Peyer's patch (tissue), 4 donors: ENCODE data around the gene SFN. TPM values are rescaled to one million over a fixed set of nuclear protein-coding genes. Genes with fewer than 3 reads are reported as not detected.

Experiments used
- DNase-seq, 3 donors: peaks; one replicate each; pipeline ENCODE4 v3.0.0-alpha.2; 2017 to 2019
- H3K27ac ChIP-seq, 4 donors: fragments of 200-600 bp; sonication (generic); one replicate each; pipeline ENCODE4 v1.5.1; 2016 to 2019
- H3K27me3 ChIP-seq, 2 donors: fragments of 200-600 bp; sonication (generic); one replicate each; pipeline ENCODE4 v1.5.1; 2019
- H3K36me3 ChIP-seq, 3 donors: fragments of 200-600 bp; sonication (generic); one replicate each; pipeline ENCODE4 v1.5.1; 2016 to 2019
- H3K4me1 ChIP-seq, 4 donors: fragments of 200-600 bp; sonication (generic); one replicate each; pipeline ENCODE4 v1.5.1; 2016 to 2019
- H3K4me3 ChIP-seq, 4 donors: fragments of 200-600 bp; sonication (generic); 1 replicate in 3 of 4; 2 replicates in 1 of 4; pipeline ENCODE4 v1.5.1; 2016 to 2019; ENCODE audit warnings: mild to moderate bottlenecking in 1 of 4
- H3K9me3 ChIP-seq, 4 donors: fragments of 200-600 bp; sonication (generic); one replicate each; pipeline ENCODE4 v1.5.1; 2016 to 2019; ENCODE audit warnings: mild to moderate bottlenecking in 1 of 4
- CTCF ChIP-seq, 6 experiments: fragments of 450-650 bp in 4 of 6; fragments of 200-600 bp in 2 of 6; sonication (generic) in 1 of 6; IDR thresholded peaks; one replicate each; pipeline ENCODE4 v1.5.1; 2017 to 2019; ENCODE audit warnings: antibody characterized with exemption in 6 of 6, mild to moderate bottlenecking in 3 of 6, moderate library complexity in 1 of 6
- POLR2A ChIP-seq, 2 donors: fragments of 450-650 bp; IDR thresholded peaks; one replicate each; pipeline ENCODE4 v1.5.1; 2017; ENCODE audit warnings: antibody characterized with exemption in 2 of 2, mild to moderate bottlenecking in 2 of 2, moderate library complexity in 2 of 2
- total RNA-seq, 4 donors: library from RNA; depleted of rRNA; stranded (reverse); fragments of >200 nt; gene quantifications; one replicate each; pipeline ENCODE4 v1.1.0, GENCODE V29; 2016

SFN gene
- total RNA-seq, 4 donors from 2014 or later, result 19.8 to 66.6 (median 44.6) TPM

DNA sequence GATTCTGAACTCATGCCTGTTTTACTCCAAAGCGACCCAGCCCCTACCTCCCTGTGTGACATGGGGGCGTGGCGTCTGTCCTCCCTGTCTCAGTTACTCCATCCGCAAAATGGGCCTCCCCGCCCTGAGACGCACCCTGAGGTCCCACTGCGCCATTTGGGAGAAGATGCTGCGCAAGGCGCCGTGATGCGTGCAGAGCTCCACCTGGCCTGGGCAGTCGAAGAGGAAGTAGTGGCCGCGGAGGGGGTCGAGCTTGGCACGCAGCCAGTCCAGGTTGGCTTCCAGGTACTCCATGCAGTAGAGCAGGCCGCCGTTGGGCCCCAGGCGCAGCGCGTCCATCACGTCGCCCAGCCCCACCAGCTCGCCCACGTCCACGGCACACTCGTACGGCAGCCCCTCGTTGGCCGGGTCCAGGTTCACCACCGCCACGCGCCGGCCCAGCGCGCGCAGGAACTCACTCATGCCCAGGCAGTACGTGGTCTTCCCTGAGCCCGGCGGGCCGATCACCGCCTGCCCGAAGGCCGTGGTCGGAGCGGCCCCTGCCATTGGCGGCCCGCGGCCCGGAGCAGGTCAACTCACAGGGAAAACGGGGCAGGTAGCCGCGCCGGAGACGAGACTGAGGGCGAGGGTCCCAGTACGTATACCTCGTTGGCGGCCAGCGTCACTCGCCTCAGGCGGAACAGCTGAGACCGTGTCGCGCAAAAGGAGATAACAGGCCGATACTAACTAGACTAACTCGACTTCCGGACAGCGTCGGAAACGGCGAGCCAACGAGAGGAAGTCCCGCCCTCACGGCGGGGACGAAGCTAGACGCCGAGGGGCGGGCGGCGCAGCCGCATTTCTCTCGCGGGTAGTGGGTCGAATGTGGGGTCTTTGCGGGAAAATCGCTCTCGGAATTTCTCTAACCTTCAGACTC, 26.9 kb downstream of the SFN start, which contains the start of gene GPN2:
TSS of gene GPN2 (minus strand) at position 733 of the 916 bp plus-strand sequence. CDS start at position 546, 187 bp downstream.
- Histone ChIP-seq H3K36me3 (peaks cover 0 to 69% (median 3%) of the 10 kb centered on the region in 3 donors), H3K4me1 (peaks cover 0 to 24% (median 6%) of the 10 kb centered on the region in 4 donors), H3K9me3 (no peaks in the 10 kb centered on the region), H3K27me3 (no peaks in the 10 kb centered on the region), H3K27ac (peak within 1 kb of the TSS; percentile 86 to 93 (median 90)), H3K4me3 (peak within 1 kb of the TSS; percentile 74 to 95 (median 84))
- TF ChIP-seq CTCF (IDR thresholded peaks at IDR 0.05), result no peak
- TF ChIP-seq POLR2A (IDR thresholded peaks at IDR 0.05), result peak; percentile 72 to 76
- DNase-seq, result peak; percentile 84 to 91 (median 86)

DNA sequence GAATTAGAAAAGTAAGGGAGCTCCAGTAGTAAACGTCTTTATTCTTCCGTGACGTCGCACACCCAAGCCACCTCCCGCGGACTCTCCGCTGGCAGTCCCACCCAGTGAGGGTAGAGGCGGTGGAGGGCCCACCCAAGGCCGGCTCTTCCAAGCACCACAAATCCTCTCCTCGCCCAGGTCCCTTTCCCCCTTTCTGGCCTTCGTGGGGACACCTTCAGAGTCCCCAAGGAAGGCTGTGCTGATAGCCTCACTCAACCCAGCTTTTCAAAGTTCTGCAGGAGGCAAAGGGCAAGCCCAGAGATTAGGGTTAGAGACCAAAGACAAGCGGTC, 27.5 kb downstream of the SFN start:
- H3K27me3 ChIP-seq, result no peaks in the 10 kb centered on the region
- peak overlapping the region; percentile 74 to 95 (median 84) for H3K4me3 ChIP-seq
- DNase-seq, result no peak
- no peak for TF ChIP-seq CTCF (IDR thresholded peaks at IDR 0.05)
- no peak for TF ChIP-seq POLR2A (IDR thresholded peaks at IDR 0.05)
- H3K27ac ChIP-seq, result peak overlapping the region; percentile 86 to 93 (median 90)
- H3K4me1 ChIP-seq, result peaks cover 0 to 24% (median 6%) of the 10 kb centered on the region in 4 donors
- H3K9me3 ChIP-seq, result no peaks in the 10 kb centered on the region
- H3K36me3 ChIP-seq, result peaks cover 0 to 69% (median 3%) of the 10 kb centered on the region in 3 donors

DNA sequence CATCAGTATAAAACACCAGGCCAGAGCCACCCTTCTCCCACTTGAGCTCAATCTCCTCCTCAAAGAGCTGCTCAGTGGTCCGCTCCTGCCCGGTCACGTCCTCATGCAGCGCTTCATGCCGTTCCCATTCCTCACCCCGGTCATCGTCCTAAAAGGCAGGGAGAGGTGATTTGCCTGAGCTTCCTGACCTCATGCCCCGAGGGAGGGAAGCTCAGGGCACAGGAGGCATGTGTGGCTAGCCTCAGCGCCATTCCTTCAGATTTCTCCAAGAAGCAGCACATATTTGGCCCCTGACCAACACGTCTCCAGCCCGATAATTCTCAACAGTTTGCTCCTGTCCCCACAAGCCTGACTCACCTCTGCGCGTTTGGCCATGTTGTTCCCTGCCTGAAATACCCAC, 31.3 kb downstream of the SFN start:
- no peak overlapping the region for H3K4me3 ChIP-seq
- no peak for TF ChIP-seq POLR2A (IDR thresholded peaks at IDR 0.05)
- no peak for TF ChIP-seq CTCF (IDR thresholded peaks at IDR 0.05)
- H3K27ac ChIP-seq, result no peak overlapping the region
- H3K4me1 ChIP-seq, result peaks cover 0 to 23% (median 5%) of the 10 kb centered on the region in 4 donors
- H3K9me3 ChIP-seq, result no peaks in the 10 kb centered on the region
- H3K36me3 ChIP-seq, result peaks cover 0 to 71% (median 0%) of the 10 kb centered on the region in 3 donors
- DNase-seq, result no peak
- no peaks in the 10 kb centered on the region for H3K27me3 ChIP-seq

- no peak for DNase-seq
- H3K36me3 ChIP-seq, result peaks cover 0 to 64% (median 0%) of the 10 kb centered on the region in 3 donors
- TF ChIP-seq CTCF (IDR thresholded peaks at IDR 0.05) (no peak), POLR2A (IDR thresholded peaks at IDR 0.05) (no peak)
These were observed 34.4 kb downstream of the SFN start for GRCh38 chr1:26897351-26897750.

GRCh38 chr1:26900001-26900814, 37.3 kb downstream of the SFN start, which contains the start of gene GPATCH3:
Gene GPATCH3 (minus strand): TSS chr1:26900467. CDS start chr1:26900442, 25 bp downstream.
- Histone ChIP-seq H3K4me3 (peak within 1 kb of the TSS; percentile 82 to 100 (median 88)), H3K9me3 (no peaks in the 10 kb centered on the region), H3K36me3 (peaks cover 0 to 35% (median 0%) of the 10 kb centered on the region in 3 donors), H3K27ac (peak within 1 kb of the TSS; percentile 80 to 86 (median 85)), H3K27me3 (no peaks in the 10 kb centered on the region), H3K4me1 (peaks cover 0 to 18% (median 4%) of the 10 kb centered on the region in 4 donors)
- DNase-seq, result peak; percentile 92 to 96 (median 94)
- TF ChIP-seq CTCF (IDR thresholded peaks at IDR 0.05) (peak in 1 of 6 experiments; percentile 2), POLR2A (IDR thresholded peaks at IDR 0.05) (peak; percentile 55 to 65)

More at GRCh38 chr1:26897351-26897750, 34.4 kb downstream of the SFN start:
- H3K4me3 ChIP-seq, result no peak overlapping the region
- no peaks in the 10 kb centered on the region for H3K9me3 ChIP-seq
- no peak overlapping the region for H3K27ac ChIP-seq
- H3K27me3 ChIP-seq, result no peaks in the 10 kb centered on the region
- H3K4me1 ChIP-seq, result peaks cover 0 to 18% (median 4%) of the 10 kb centered on the region in 4 donors
